ELF-1 (cell line): ENCODE data around the gene CCNB3.

Experiments
- DNase-seq: peaks from one replicate; pipeline ENCODE4 v3.0.0-alpha.2; 2016; ENCODE audit warnings: low read depth, low spot score

Gene CCNB3

DNA sequence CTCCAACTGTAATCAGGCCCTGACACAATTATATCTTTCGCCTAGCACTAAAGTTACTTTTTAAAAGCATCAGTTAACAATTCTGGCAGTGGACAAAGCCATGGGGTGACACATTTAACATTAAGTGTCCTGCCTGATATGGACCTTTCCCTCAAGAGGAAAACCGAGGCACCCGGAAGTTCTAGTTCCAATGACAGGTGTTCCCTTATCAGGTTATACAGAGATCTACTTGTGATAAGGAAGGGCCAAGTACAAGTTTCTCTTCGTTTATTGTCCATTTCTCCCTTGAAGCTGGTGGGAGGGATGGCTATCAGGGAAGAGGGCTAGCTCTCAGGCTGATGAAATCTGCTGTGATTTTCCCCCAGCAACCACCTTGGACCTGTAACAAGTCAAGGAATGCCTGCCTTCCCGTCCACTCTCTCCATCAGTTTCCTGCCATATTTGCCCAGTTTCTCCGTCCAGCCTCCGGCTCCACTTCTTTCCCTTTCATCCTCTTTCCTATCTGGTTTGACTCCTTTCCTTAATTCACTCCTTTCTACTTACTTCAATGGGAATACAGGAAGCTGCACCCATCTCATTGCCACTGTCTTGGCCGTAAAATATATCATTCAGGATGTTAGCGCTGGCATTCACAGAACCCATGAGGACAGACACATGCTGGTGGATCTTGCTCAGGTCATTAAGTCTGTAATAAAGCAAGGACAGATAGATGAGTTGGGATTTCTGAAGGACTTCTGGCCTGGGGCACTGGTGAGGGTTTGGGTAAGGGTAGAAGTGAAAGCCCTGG is 171.1 kb downstream of the CCNB3 start:
- DNase-seq: no peak

DNA sequence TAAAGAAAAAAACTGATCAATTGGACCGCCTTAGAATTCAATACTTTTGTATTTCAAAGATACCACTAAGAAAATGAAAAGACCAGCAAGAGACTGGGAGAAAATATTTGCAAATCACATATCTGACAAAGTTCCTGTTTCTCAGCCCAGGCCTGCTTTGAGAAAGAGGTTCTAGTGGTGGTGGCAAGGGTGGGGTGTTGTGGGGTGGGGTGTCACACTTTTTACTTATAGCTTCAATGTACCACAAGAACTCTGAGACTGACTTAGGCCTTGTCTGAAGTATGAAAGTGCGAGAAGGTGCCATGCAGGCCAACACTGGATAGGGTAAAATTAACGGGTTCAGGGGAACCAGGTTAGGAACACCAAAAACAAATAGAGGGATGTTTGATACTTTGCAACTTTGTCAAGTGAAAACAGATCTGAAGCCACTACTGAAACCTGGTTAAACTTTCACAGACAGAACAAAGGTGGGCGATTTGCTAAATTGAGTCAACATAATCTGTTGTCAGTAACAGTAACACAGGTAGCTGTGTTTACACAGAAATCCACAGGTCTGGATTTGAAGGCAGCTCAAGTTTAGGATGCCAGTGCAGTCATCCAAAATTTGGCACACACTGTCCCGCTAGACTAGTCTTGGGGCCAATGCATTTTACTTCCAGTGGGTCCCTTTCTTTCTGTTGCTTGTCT is 177.3 kb downstream of the CCNB3 start:
- DNase-seq: no peak

DNA sequence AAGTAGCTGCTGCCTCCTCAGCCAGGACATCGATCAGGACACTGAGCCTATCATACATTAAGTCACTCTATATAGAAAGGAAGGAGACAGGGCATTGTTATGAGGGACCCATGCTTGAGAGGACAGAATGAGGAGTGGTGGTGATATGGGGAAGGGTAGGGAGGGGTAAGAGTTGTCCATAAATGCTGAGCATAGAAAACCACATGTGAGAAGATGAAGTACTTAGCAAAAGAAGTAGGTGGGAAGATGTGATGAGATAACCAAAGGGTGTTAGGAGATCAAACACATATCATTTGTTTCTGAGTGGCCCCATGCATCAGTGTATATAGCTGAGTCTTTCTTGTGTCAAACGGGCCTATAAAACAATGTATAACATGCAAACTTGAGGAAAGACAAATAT is 182.0 kb downstream of the CCNB3 start:
- DNase-seq: no peak

DNA sequence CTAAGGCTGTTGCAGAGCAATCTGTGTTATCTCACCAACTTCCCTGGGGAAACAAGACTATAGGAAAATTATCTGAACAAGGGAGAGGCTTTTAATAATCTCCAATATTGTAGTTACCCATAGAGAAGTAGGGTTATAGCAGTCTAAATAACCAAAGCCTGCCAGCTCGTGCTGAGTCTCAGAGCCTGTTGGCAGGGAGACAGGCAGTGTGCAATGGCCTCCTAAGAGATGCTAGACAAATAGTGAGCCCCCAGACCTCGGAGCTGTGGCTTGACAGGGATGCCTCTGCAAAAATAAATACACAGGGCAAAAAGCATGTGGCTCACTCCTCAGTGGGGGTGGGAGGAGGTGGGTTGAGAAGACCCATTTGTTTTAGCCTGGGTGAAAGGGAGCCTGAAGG is 189.3 kb downstream of the CCNB3 start:
- no peak for DNase-seq
